ENCODE data around the gene ANK3.
"Not testable (repeated sequence)": the region's sequence is repeated elsewhere in the genome, so short reads cannot be mapped to it uniquely, and the experiment has no call there.

- not testable (repeated sequence) for TF ChIP-seq POLR2AphosphoS5, POLR2A (IDR thresholded peaks at IDR 0.05)
- TF ChIP-seq, protein P1, sequence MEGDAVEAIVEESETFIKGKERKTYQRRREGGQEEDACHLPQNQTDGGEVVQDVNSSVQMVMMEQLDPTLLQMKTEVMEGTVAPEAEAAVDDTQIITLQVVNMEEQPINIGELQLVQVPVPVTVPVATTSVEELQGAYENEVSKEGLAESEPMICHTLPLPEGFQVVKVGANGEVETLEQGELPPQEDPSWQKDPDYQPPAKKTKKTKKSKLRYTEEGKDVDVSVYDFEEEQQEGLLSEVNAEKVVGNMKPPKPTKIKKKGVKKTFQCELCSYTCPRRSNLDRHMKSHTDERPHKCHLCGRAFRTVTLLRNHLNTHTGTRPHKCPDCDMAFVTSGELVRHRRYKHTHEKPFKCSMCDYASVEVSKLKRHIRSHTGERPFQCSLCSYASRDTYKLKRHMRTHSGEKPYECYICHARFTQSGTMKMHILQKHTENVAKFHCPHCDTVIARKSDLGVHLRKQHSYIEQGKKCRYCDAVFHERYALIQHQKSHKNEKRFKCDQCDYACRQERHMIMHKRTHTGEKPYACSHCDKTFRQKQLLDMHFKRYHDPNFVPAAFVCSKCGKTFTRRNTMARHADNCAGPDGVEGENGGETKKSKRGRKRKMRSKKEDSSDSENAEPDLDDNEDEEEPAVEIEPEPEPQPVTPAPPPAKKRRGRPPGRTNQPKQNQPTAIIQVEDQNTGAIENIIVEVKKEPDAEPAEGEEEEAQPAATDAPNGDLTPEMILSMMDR (IDR thresholded peaks at IDR 0.05) = not testable (repeated sequence)
Measured at GRCh38 chr10:60292536-60292935, 97.1 kb downstream of the ANK3 start.

Measured in breast epithelium (tissue), 3 donors.